ENCODE measurements around the gene GPR161.

Gene GPR161

GRCh38 chr1:168091720-168092550 lies 44.8 kb downstream of the GPR161 start:
- Histone ChIP-seq H3K9ac (ENCODE audit: low read depth, low read length, poor library complexity, severe bottlenecking) (no peak overlapping the region), H3K4me3 (ENCODE audit: low read length, poor library complexity, severe bottlenecking) (no peak overlapping the region), H3F3A (ENCODE audit: low read depth) (no peaks in the 10 kb centered on the region), H3K9me3 (ENCODE audit: insufficient read depth, low read depth, low read length) (no peaks in the 10 kb centered on the region), H3K4me1 (ENCODE audit: insufficient read depth, low read length, poor library complexity, severe bottlenecking) (no peaks in the 10 kb centered on the region), H3K27me3 (ENCODE audit: insufficient read depth, low read length, poor library complexity, severe bottlenecking) (no peaks in the 10 kb centered on the region), H3K4me2 (ENCODE audit: low read depth, low read length, poor library complexity, severe bottlenecking) (no peak overlapping the region), H3K79me2 (ENCODE audit: insufficient read depth, low read length) (no peaks in the 10 kb centered on the region), H4K20me1 (ENCODE audit: insufficient read depth, low read length, poor library complexity, severe bottlenecking) (no peaks in the 10 kb centered on the region), H3K36me3 (ENCODE audit: insufficient read depth, low read length) (no peaks in the 10 kb centered on the region), H3K9me2 (replicated peaks; ENCODE audit: low read depth, low read length) (no peaks in the 10 kb centered on the region), H2AFZ (ENCODE audit: low read length) (no peak overlapping the region)
- TF ChIP-seq, protein P1, sequence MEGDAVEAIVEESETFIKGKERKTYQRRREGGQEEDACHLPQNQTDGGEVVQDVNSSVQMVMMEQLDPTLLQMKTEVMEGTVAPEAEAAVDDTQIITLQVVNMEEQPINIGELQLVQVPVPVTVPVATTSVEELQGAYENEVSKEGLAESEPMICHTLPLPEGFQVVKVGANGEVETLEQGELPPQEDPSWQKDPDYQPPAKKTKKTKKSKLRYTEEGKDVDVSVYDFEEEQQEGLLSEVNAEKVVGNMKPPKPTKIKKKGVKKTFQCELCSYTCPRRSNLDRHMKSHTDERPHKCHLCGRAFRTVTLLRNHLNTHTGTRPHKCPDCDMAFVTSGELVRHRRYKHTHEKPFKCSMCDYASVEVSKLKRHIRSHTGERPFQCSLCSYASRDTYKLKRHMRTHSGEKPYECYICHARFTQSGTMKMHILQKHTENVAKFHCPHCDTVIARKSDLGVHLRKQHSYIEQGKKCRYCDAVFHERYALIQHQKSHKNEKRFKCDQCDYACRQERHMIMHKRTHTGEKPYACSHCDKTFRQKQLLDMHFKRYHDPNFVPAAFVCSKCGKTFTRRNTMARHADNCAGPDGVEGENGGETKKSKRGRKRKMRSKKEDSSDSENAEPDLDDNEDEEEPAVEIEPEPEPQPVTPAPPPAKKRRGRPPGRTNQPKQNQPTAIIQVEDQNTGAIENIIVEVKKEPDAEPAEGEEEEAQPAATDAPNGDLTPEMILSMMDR (conservative IDR thresholded peaks at IDR 0.05; ENCODE audit: low read length) = no peak

GRCh38 chr1:168091063-168091462 lies 45.7 kb downstream of the GPR161 start:
- H3K4me2 ChIP-seq (ENCODE audit: low read depth, low read length, poor library complexity, severe bottlenecking) = no peak overlapping the region
- no peak for TF ChIP-seq EZH2phosphoT487 (IDR thresholded peaks at IDR 0.05; ENCODE audit: borderline replicate concordance)
- TF ChIP-seq, protein P1 (conservative IDR thresholded peaks at IDR 0.05; ENCODE audit: low read length) = no peak
- H3K36me3 ChIP-seq (ENCODE audit: insufficient read depth, low read length) = no peaks in the 10 kb centered on the region
- H3K27me3 ChIP-seq (ENCODE audit: insufficient read depth, low read length, poor library complexity, severe bottlenecking) = no peaks in the 10 kb centered on the region
- H2AFZ ChIP-seq (ENCODE audit: low read length) = no peak overlapping the region
- no peaks in the 10 kb centered on the region for H3K9me2 ChIP-seq (replicated peaks; ENCODE audit: low read depth, low read length)
- H3K9me3 ChIP-seq (ENCODE audit: insufficient read depth, low read depth, low read length) = no peaks in the 10 kb centered on the region
- no peaks in the 10 kb centered on the region for H3K4me1 ChIP-seq (ENCODE audit: insufficient read depth, low read length, poor library complexity, severe bottlenecking)
- H3K4me3 ChIP-seq (ENCODE audit: low read length, poor library complexity, severe bottlenecking) = no peak overlapping the region
- H4K20me1 ChIP-seq (ENCODE audit: insufficient read depth, low read length, poor library complexity, severe bottlenecking) = no peaks in the 10 kb centered on the region
- no peaks in the 10 kb centered on the region for H3K79me2 ChIP-seq (ENCODE audit: insufficient read depth, low read length)
- H3K9ac ChIP-seq (ENCODE audit: low read depth, low read length, poor library complexity, severe bottlenecking) = no peak overlapping the region
- H3F3A ChIP-seq (ENCODE audit: low read depth) = no peaks in the 10 kb centered on the region

GRCh38 chr1:168090395-168090794 lies 46.3 kb downstream of the GPR161 start:
- no peak for TF ChIP-seq EZH2phosphoT487 (IDR thresholded peaks at IDR 0.05; ENCODE audit: borderline replicate concordance)
- TF ChIP-seq, protein P1 (conservative IDR thresholded peaks at IDR 0.05; ENCODE audit: low read length) = no peak
- H3K36me3 ChIP-seq (ENCODE audit: insufficient read depth, low read length) = no peaks in the 10 kb centered on the region

More at GRCh38 chr1:168090395-168090794, 46.3 kb downstream of the GPR161 start:
- Histone ChIP-seq H3K27me3 (ENCODE audit: insufficient read depth, low read length, poor library complexity, severe bottlenecking) (no peaks in the 10 kb centered on the region), H3K9ac (ENCODE audit: low read depth, low read length, poor library complexity, severe bottlenecking) (no peak overlapping the region), H3K79me2 (ENCODE audit: insufficient read depth, low read length) (no peaks in the 10 kb centered on the region), H3K9me3 (ENCODE audit: insufficient read depth, low read depth, low read length) (no peaks in the 10 kb centered on the region), H3K4me3 (ENCODE audit: low read length, poor library complexity, severe bottlenecking) (no peak overlapping the region), H4K20me1 (ENCODE audit: insufficient read depth, low read length, poor library complexity, severe bottlenecking) (no peaks in the 10 kb centered on the region), H3F3A (ENCODE audit: low read depth) (no peaks in the 10 kb centered on the region), H3K9me2 (replicated peaks; ENCODE audit: low read depth, low read length) (no peaks in the 10 kb centered on the region), H2AFZ (ENCODE audit: low read length) (no peak overlapping the region), H3K4me1 (ENCODE audit: insufficient read depth, low read length, poor library complexity, severe bottlenecking) (no peaks in the 10 kb centered on the region), H3K4me2 (ENCODE audit: low read depth, low read length, poor library complexity, severe bottlenecking) (no peak overlapping the region)
